NB4 (cell line): ENCODE measurements around the gene BTBD16.

Experiments
- DNase-seq: peaks from one replicate; pipeline ENCODE4 v3.0.0; 2010; ENCODE audit warnings: low read depth
- H3K4me3 ChIP-seq: one replicate; pipeline ENCODE4 v1.5.1; 2011; ENCODE audit warnings: mild to moderate bottlenecking, low read depth, low read length, moderate library complexity
- MYC ChIP-seq: IDR thresholded peaks from 2 replicates; pipeline ENCODE4 v1.6.1; 2011; ENCODE audit warnings: low read depth, low read length
- POLR2A ChIP-seq: IDR thresholded peaks from 2 replicates; pipeline ENCODE4 v1.6.1; 2011; ENCODE audit warnings: mild to moderate bottlenecking; ENCODE audit not compliant: insufficient read length; ENCODE audit errors: extremely low read depth
- TF ChIP-seq, protein P1 (sequence below): IDR thresholded peaks from one replicate; pipeline ENCODE4 v1.5.1; 2012; ENCODE audit warnings: low read depth, low read length
- TF ChIP-seq, protein P2 (sequence below): IDR thresholded peaks from 2 replicates; pipeline ENCODE4 v1.6.1; 2011; ENCODE audit warnings: low read depth, low read length

Gene BTBD16

DNA sequence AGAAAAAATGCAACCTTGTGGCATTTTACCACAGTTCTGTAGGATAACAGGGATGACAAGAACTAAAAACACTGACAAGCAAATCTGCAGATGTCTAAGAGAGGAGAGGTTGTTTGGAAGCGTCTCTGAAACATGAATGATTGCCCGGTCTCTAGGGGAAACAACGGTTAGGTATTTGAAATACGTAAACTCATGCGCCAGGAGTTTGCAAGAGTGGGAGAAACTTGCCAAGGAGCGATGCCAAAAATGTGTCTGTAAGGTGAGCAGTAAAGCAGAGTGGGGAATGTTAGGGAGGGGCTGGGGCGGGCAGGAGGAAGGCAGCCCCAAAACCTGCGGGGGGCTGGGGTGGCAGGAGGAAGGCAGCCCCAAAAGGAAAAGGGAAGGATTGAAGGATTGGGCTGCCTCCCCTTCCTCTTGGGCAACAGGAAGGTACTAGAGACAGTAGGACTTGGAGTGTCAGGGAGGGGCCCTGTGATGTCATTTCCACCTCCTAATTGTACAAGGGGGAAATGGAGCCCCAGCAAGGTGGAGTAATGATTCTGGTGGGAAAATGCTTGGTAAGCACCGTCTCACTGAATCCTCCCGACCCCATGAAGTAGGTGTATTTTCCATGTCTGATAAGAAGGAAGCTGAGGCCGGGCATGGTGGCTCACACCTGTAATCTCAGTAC is 70.2 kb downstream of the BTBD16 start:
- DNase-seq: peak; percentile 16
- H3K4me3 ChIP-seq: no peak overlapping the region
- TF ChIP-seq, protein P1, sequence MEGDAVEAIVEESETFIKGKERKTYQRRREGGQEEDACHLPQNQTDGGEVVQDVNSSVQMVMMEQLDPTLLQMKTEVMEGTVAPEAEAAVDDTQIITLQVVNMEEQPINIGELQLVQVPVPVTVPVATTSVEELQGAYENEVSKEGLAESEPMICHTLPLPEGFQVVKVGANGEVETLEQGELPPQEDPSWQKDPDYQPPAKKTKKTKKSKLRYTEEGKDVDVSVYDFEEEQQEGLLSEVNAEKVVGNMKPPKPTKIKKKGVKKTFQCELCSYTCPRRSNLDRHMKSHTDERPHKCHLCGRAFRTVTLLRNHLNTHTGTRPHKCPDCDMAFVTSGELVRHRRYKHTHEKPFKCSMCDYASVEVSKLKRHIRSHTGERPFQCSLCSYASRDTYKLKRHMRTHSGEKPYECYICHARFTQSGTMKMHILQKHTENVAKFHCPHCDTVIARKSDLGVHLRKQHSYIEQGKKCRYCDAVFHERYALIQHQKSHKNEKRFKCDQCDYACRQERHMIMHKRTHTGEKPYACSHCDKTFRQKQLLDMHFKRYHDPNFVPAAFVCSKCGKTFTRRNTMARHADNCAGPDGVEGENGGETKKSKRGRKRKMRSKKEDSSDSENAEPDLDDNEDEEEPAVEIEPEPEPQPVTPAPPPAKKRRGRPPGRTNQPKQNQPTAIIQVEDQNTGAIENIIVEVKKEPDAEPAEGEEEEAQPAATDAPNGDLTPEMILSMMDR: no peak
- TF ChIP-seq, protein P2, sequence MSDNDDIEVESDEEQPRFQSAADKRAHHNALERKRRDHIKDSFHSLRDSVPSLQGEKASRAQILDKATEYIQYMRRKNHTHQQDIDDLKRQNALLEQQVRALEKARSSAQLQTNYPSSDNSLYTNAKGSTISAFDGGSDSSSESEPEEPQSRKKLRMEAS: no peak
- TF ChIP-seq POLR2A: no peak
- TF ChIP-seq MYC: no peak

DNA sequence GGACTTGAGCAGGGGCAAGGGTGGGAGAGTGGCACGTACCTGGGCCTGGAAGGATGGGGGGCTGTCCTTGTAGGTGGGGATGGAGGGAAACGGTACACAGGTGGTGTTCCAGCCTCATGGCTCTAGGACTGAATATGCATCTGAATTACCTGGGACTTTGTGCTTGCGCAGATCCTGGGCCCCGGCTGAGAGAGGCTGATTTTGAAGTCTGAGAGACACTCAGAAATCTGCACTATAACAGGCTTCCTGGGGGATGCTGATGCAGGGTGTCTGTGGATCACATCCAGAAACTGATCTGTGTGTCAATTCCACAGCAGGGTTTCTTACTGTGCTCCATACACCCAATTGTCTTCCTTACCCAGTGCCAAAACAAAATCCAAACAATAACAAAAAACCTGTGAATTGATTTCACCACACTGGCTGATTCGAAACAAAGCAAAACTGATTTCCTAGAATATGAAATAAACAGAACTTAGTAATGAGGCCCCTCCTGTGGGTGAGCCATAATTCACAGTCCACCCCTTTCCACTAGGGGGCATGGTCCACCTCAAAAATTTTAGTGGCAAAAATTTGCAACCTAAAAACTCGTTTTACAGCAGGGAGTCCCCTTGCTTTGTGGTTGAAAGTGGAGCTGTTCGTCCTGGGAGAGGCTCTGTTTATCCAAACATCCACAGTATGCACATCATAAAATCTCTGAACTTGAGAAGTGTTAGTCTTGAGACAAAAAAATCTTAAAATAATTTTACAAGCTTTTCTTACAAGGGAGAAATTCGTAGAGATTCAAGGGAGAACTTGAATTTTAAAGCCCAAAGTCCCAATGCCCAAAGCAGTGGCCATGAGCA is 71.4 kb downstream of the BTBD16 start:
- peak; percentile 45 for DNase-seq
- TF ChIP-seq, protein P1: peak; percentile 80
- TF ChIP-seq, protein P2: no peak
- no peak for TF ChIP-seq POLR2A
- TF ChIP-seq MYC: no peak
- no peak overlapping the region for H3K4me3 ChIP-seq

DNA sequence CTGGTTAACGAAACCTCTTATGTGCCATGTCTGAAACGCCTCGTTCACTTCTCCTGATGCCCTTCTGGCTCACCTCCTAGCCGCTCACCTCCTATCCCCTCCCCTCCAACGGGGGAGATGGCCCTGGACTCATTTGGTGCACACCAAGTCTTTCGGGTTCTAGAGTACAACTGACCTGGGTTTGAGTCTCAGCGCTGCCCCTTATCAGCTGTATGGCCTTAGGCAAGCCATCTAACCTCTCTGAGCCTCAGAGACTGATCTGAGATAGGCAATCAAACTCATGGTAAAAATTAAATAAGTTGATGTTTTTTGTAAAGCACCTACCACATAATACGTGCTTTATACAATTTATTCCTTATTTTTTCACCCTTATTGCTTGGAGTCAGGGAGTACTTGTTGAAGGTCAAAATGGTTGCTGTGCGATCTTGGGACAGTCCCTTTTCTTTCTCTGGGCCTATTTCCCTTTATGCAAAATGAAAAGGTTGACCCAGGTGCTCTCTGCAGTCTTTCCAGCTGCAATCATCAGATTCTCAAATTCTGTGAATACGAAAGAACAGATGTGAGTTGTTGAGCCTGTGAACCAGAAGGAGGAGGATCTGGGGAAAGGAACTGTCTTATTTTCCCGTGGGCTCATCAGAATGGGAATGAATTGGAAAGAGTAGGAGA is 72.2 kb downstream of the BTBD16 start:
- H3K4me3 ChIP-seq: no peak overlapping the region
- DNase-seq: no peak
- TF ChIP-seq MYC (no peak), POLR2A (no peak)
- TF ChIP-seq, protein P2: no peak

DNA sequence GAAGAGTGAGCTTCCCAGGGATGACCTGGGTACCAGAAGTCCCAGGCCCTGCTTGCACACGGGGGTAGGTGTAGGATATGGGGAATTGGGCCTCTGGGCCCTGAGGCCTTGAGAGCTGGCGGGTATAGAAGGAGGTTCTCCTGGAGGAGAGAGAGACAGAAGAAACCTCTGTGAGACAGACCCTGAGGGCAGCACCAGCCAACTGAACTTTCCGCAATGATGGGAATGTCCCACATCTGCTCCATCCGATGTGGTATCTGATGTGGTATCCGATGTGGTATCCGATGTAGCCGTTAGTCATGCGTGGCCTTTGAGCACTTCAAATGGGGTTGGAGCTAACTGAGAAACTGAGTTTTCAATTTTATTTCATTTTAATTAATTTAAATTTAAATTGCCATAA is 72.8 kb downstream of the BTBD16 start:
- TF ChIP-seq, protein P2: no peak
- no peak for TF ChIP-seq POLR2A
- TF ChIP-seq, protein P1: no peak
- TF ChIP-seq MYC: no peak
- H3K4me3 ChIP-seq: no peak overlapping the region
- no peak for DNase-seq

DNA sequence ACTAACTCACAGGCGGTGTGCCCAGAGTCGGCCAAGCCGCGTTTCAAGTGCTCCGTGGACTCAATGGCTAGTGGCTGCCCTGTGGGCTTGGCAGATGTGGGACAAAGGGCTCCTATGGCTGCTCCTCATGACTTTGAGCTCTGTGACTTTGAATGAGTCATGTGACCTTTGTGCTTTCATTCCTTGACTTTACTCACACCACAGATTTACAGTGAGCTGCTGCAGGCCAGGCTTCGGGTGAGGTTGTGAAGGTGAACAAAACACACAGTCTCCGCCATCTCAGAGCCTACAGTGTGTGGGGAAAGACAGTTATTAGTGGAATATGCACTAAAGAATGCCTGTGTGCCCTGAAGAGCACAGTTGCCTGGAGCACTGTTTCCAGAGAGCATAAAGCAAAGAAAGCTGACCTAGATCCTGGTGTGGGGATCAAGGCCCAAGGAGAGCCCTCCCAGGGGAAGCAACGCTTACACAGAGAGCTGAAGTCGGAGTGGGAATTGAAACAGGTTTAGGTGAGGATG is 73.7 kb downstream of the BTBD16 start:
- DNase-seq: no peak
- no peak overlapping the region for H3K4me3 ChIP-seq
- TF ChIP-seq, protein P2: no peak
- TF ChIP-seq, protein P1: no peak
- no peak for TF ChIP-seq MYC
- TF ChIP-seq POLR2A: no peak
